Epithelial cell of proximal tubule (primary cell): ENCODE results near the gene HOXA1. TPM values are rescaled to one million over a fixed set of nuclear protein-coding genes. Genes with fewer than 3 reads are reported as not detected.

Experiments
- DNase-seq: peaks from one replicate; pipeline ENCODE4 v3.0.0-alpha.2; 2011; ENCODE audit warnings: low read depth
- H3K4me3 ChIP-seq: 2 replicates; pipeline ENCODE4 v1.5.1; 2011; ENCODE audit warnings: low read depth, mild to moderate bottlenecking, low read length
- total RNA-seq: library from RNA; depleted of rRNA; stranded (reverse); fragments of >200 nt; gene quantifications from 2 replicates; pipeline ENCODE4 v1.2.3, GENCODE V29; 2015
- TF ChIP-seq, protein P1 (sequence below): conservative IDR thresholded peaks from 2 replicates; pipeline ENCODE4 v1.5.1; 2012; ENCODE audit warnings: low read depth, mild to moderate bottlenecking, low read length

Gene HOXA1
- total RNA-seq, 1 donor from 2014 or later: 7.1 TPM

- H3K4me3 ChIP-seq: peak overlapping the region; percentile 74
- TF ChIP-seq, protein P1, sequence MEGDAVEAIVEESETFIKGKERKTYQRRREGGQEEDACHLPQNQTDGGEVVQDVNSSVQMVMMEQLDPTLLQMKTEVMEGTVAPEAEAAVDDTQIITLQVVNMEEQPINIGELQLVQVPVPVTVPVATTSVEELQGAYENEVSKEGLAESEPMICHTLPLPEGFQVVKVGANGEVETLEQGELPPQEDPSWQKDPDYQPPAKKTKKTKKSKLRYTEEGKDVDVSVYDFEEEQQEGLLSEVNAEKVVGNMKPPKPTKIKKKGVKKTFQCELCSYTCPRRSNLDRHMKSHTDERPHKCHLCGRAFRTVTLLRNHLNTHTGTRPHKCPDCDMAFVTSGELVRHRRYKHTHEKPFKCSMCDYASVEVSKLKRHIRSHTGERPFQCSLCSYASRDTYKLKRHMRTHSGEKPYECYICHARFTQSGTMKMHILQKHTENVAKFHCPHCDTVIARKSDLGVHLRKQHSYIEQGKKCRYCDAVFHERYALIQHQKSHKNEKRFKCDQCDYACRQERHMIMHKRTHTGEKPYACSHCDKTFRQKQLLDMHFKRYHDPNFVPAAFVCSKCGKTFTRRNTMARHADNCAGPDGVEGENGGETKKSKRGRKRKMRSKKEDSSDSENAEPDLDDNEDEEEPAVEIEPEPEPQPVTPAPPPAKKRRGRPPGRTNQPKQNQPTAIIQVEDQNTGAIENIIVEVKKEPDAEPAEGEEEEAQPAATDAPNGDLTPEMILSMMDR: no peak
- no peak for DNase-seq
Measured at GRCh38 chr7:27114881-27115220, 19.1 kb upstream of the HOXA1 start.

DNA sequence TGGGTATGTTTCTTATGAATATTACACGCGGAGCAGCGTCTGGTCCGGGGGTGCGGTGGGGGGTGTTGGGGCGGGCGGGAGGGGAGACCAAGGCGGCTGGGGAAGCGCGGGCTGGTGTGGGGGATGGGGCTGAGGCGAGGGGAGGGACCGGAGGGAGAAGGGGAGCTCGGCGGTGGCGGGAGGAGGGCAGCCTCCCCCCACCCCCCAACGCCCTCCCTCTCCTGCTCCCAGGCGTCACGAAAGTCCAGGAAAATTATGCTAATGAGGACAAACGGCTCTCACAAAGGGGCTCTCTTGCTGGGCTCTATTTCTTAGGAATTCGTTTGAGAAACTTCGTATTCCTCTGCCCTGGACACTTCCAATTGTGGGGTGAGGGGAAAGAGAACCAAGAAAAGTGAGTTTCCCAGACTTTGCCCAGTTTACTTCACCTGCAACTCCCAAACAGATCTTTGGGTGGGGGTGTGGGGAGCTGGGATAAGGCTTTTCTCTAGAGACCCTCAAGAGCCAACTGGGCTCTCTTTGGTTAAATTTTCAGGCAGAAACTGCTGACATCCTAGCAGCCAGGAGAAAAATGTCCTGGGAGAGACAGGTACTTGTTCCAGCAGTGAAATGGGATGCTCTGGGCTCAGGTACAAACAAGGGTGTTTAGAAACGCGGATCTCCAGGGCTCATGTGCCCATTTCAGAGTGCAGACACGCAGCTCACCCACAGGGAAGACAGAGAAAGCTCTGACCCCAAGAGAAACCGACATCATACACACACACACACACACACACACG, 18.4 kb upstream of the HOXA1 start:
- no peak for DNase-seq
- TF ChIP-seq, protein P1: no peak
- H3K4me3 ChIP-seq: peak overlapping the region; percentile 74

DNA sequence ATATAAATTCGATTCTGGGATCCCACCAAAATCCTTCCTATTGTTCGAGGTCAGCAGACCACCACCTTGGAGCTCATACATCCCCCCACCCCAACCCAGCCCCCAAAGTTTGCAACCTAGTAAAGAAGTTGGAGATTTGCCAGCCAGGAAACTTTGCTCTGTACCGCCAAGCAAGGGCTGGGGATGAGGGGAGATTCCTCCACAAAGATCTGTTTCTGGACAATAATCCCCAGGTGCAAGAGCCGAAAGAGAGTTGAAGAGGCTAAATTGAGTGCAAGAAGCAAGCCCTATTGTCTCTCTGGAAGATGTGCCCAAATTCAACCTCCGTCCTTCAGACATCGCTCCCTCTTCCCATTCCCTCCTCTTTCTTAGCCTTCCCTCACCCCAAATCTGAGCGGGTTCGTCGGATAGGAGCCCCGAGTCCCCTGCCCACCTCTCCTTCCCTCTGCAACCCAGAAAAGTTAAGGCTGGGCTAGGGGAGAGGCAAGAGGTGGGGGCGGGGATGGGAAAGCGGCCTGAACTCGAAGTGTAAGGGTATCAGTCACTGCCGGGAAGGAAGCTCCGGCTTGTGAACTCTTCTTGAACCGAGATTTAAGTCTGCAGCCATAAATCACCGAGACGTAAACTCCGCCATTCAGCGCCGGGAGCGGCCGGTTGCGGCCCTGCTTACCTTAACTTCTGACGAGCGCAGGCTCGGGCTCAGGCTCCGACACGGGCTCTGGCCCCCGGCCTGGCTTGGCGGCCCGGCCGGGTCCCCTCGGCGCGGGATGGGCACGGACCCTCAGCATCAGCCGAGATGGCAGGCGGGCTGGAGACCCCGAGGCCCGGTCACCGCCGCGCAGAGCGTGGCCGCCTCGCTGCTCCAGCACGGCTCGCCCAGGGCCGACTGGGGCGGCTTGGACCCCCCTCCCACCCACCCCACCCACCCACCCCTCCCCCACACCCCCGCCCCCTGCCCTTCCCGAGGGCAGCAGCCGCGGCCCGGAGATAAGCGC, 17.5 kb upstream of the HOXA1 start:
- TF ChIP-seq, protein P1: no peak
- peak overlapping the region; percentile 74 for H3K4me3 ChIP-seq
- no peak for DNase-seq

- TF ChIP-seq, protein P1: no peak
- no peak for DNase-seq
- peak overlapping the region; percentile 74 for H3K4me3 ChIP-seq
Measured at GRCh38 chr7:27112361-27112760, 16.6 kb upstream of the HOXA1 start.

DNA sequence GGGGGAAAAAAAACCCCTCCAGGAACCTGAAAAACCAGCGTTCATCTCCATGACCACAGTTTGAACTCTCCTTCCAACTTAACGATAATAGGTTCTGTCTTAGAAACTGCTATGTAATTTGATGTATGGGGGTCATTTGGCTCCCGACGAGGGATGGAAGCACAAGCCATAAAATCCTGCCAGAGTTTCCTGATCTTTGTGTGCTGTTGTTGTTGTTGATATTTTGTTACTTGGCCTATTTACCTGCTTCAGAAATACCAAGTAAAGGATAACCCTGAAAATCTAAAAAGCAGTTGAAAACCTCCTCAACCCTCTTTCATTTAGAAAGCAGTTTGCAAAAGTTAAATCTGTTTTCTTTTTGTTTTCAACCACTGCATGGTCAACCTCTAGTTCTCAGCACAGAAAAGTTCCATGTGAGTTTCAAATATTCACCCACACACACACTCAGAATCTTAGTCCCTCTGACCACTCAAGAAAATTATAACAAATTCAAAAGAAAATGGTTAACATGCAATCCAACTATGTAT, 16.0 kb upstream of the HOXA1 start:
- H3K4me3 ChIP-seq: peak overlapping the region; percentile 74
- DNase-seq: no peak

DNA sequence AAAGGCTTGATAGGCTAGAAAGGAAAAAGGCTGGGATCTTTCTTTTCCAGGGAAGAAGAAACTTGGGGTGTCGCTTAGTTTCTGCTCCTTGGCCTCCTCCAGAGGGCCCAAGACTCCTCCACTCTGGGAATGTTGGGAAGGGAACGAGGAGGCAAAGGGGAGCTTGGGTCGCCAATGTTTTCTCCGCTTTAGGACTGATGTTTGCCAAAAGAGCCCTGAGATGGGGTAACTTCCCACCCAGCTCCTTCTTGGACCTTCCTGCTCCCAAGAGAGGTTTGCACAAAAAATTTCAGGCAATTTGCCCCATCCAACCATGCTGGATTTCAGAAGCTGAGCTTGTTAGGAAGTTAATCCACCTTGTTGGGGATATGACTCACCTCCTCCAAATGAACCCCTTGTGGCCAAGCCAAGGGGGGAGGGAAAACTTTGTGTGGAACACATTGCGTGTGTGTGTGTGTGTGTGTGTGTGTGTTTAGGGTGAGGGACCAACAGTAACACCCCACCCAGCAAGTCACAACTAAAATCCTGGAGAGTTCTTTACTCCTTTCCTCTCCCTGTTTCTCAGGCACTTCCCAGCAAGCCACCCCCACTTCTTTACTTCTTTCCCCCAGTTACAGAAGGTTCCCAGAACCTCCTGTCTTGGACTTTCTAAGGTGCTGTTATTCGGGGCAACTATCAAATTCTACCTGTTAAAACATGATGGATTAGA, 15.4 kb upstream of the HOXA1 start:
- TF ChIP-seq, protein P1: peak; percentile 6

More for the DNA sequence above, 16.0 kb upstream of the HOXA1 start:
- TF ChIP-seq, protein P1: no peak

More for the DNA sequence above, 15.4 kb upstream of the HOXA1 start:
- DNase-seq: no peak
- H3K4me3 ChIP-seq: peak overlapping the region; percentile 74
